Measurements from ENCODE around the gene CENPK. TPM values are rescaled to one million over a fixed set of nuclear protein-coding genes. Genes with fewer than 3 reads are reported as not detected.

The CENPK gene
- polyA plus RNA-seq, 1 experiment, result 4.8 TPM

DNA sequence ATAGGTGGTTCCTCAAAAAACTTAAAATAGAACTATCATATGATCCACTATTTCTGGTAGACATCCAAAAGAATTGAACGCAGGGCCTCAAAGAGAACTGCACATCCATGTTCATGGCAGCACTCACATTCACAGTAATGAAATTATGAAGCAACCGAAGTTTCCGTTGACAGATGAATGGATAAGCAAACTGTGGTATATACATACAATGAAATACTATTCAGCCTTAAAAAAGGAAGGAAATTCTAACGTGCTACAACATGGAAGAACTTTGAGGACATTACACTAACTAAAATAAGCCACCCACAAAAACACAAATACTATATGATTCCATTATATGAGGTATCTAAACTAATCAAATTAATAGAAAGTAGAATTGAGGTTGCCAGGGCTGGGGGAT is 18.5 kb downstream of the CENPK start:
- H3K27me3 ChIP-seq (ENCODE audit: control insufficient read depth, insufficient read depth, low read length), result no peaks in the 10 kb centered on the region
- no peak for DNase-seq (ENCODE audit: low read depth)
- no peaks in the 10 kb centered on the region for H3K36me3 ChIP-seq (ENCODE audit: control insufficient read depth, insufficient read depth, low read length)
- TF ChIP-seq, protein P1, sequence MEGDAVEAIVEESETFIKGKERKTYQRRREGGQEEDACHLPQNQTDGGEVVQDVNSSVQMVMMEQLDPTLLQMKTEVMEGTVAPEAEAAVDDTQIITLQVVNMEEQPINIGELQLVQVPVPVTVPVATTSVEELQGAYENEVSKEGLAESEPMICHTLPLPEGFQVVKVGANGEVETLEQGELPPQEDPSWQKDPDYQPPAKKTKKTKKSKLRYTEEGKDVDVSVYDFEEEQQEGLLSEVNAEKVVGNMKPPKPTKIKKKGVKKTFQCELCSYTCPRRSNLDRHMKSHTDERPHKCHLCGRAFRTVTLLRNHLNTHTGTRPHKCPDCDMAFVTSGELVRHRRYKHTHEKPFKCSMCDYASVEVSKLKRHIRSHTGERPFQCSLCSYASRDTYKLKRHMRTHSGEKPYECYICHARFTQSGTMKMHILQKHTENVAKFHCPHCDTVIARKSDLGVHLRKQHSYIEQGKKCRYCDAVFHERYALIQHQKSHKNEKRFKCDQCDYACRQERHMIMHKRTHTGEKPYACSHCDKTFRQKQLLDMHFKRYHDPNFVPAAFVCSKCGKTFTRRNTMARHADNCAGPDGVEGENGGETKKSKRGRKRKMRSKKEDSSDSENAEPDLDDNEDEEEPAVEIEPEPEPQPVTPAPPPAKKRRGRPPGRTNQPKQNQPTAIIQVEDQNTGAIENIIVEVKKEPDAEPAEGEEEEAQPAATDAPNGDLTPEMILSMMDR (IDR thresholded peaks at IDR 0.05; ENCODE audit: insufficient read depth, low read depth, low read length), result no peak
- CTCF ChIA-PET, result interaction anchor here (0.6 kb wide), 1 partner anchor 372 kb away, joined by 3 read pairs; no protein-coding TSS in a partner anchor
- H3K4me3 ChIP-seq (ENCODE audit: low read depth, low read length), result no peak overlapping the region
- POLR2A ChIA-PET, result no interaction called here

DNA sequence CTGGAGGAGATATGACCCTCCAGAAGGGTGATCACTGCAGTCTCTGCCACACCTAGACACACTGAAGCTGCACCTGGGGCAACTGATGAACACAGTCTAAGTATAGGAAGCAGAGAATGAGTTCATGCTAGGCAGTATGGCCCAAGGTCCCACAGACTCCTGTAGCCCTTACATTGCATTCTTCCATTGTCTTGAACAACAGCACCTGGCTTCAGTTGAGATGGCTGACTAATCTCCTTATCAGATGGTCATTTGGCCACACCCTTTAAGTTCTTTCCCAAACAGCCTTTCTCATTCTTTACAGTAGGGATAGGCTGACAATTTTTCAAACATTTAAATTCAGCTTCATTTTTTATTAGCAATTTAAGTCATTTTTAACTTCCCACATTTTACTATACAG is 23.1 kb downstream of the CENPK start:
- no peak overlapping the region for H3K4me3 ChIP-seq (ENCODE audit: low read depth, low read length)
- ChIA-PET POLR2A (no interaction called here), CTCF (interaction anchor here (1.3 kb wide), 1 partner anchor 59 kb away, joined by 3 read pairs; no protein-coding TSS in a partner anchor)
- DNase-seq (ENCODE audit: low read depth), result no peak
- TF ChIP-seq, protein P1 (IDR thresholded peaks at IDR 0.05; ENCODE audit: insufficient read depth, low read depth, low read length), result no peak
- H3K36me3 ChIP-seq (ENCODE audit: control insufficient read depth, insufficient read depth, low read length), result no peaks in the 10 kb centered on the region
- H3K27me3 ChIP-seq (ENCODE audit: control insufficient read depth, insufficient read depth, low read length), result no peaks in the 10 kb centered on the region

DNA sequence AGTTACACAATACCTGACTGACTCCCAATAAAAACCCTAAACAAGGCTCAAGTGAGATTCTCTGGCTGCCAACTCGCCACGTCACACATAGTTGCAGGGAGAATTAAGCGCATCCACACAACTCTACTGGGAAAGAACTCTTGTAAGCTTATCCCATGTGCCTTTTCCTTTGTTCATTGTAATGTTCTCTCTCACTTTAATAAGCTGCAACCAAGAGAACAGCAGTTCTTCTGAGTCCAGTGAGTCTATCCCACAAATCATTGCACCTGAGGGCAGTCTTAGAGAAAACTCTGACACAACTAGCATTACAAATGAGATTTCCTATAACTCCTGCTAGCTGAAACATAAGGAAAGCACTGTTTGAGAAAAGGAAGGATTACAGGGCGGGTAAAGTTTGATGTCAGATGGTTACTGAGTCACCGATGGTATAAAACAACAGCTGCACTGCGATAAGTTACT is 27.4 kb downstream of the CENPK start:
- no peak for DNase-seq (ENCODE audit: low read depth)
- H3K27me3 ChIP-seq (ENCODE audit: control insufficient read depth, insufficient read depth, low read length), result no peaks in the 10 kb centered on the region
- TF ChIP-seq, protein P1 (IDR thresholded peaks at IDR 0.05; ENCODE audit: insufficient read depth, low read depth, low read length), result no peak
- H3K4me3 ChIP-seq (ENCODE audit: low read depth, low read length), result no peak overlapping the region
- no peaks in the 10 kb centered on the region for H3K36me3 ChIP-seq (ENCODE audit: control insufficient read depth, insufficient read depth, low read length)
- ChIA-PET CTCF (no interaction called here), POLR2A (no interaction called here)

DNA sequence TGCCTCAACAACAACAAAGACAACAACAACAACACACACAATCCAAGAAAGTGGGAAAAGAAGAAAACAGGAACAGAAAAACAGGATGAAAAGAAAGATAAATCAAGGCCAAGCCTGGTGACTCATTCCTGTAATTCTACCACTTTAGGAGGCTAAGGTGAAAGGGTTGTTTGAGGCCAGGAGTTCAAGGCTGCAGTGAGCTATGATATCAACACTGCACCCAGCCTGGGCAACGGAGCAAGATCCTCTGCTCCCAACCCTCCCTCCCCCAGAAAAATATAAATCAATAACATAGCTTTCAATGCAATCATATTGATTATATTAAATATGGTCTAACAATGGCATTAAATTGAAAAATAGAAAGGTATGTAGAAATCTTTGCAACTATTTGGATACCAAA is 32.1 kb downstream of the CENPK start:
- TF ChIP-seq, protein P1 (IDR thresholded peaks at IDR 0.05; ENCODE audit: insufficient read depth, low read depth, low read length), result no peak

DNA sequence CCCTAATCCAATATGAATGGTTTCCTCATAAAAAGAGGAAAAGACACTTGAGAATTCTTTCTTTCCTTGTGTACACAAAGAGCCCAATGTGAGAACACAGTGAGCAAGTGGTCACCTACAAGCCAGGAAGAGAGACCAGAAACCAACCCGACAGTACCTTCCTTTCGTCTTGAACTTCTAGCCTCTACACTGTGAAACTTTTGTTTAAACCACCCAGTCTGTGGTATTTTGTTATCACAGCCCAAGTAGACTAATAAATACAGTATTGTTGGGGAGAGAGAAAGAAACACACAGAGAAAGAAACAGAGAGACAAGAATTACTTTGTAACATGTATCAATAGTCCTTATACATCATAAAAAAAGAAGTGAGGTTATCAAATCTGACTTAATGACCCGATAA is 37.2 kb downstream of the CENPK start:
- no peak for DNase-seq (ENCODE audit: low read depth)
- H3K27me3 ChIP-seq (ENCODE audit: control insufficient read depth, insufficient read depth, low read length), result no peaks in the 10 kb centered on the region
- no peaks in the 10 kb centered on the region for H3K36me3 ChIP-seq (ENCODE audit: control insufficient read depth, insufficient read depth, low read length)
- ChIA-PET POLR2A (no interaction called here), CTCF (no interaction called here)
- TF ChIP-seq, protein P1 (IDR thresholded peaks at IDR 0.05; ENCODE audit: insufficient read depth, low read depth, low read length), result no peak
- no peak overlapping the region for H3K4me3 ChIP-seq (ENCODE audit: low read depth, low read length)

More for the DNA sequence above, 32.1 kb downstream of the CENPK start:
- ChIA-PET POLR2A (no interaction called here), CTCF (no interaction called here)
- no peak overlapping the region for H3K4me3 ChIP-seq (ENCODE audit: low read depth, low read length)
- no peak for DNase-seq (ENCODE audit: low read depth)
- H3K27me3 ChIP-seq (ENCODE audit: control insufficient read depth, insufficient read depth, low read length), result no peaks in the 10 kb centered on the region
- no peaks in the 10 kb centered on the region for H3K36me3 ChIP-seq (ENCODE audit: control insufficient read depth, insufficient read depth, low read length)

All from BJ (cell line).